NCI-H2227 (cell line): Measurements from ENCODE around the gene MRM1.
"Not testable (repeated sequence)": the region's sequence is repeated elsewhere in the genome, so short reads cannot be mapped to it uniquely, and the experiment has no call there.

ENCODE experiments used
- DNase-seq: peaks from one replicate; lab custom pipeline; 2025; ENCODE audit not compliant: unreplicated experiment; lab: John Stamatoyannopoulos, UW

Gene MRM1

GRCh38 chr17:36600465-36600864 is 918 bp upstream of the MRM1 start:
- no peak for DNase-seq

GRCh38 chr17:36600936-36601302 is 464 bp upstream of the MRM1 start:
- peak; percentile 57 for DNase-seq

- no peak for DNase-seq
Measured at GRCh38 chr17:36602030-36602748, 806 bp downstream of the MRM1 start.

GRCh38 chr17:36602924-36603384 is 1.6 kb downstream of the MRM1 start:
- peak; percentile 84 for DNase-seq

- DNase-seq: not testable (repeated sequence)
Measured at GRCh38 chr17:36605028-36605427, 3.6 kb downstream of the MRM1 start.

- no peak for DNase-seq
Measured at GRCh38 chr17:36608280-36608679, 6.9 kb downstream of the MRM1 start.

GRCh38 chr17:36608794-36609497 is 7.6 kb downstream of the MRM1 start:
- DNase-seq: peak; percentile 66

GRCh38 chr17:36609498-36609862 is 8.1 kb downstream of the MRM1 start:
- no peak for DNase-seq

- DNase-seq: no peak
Measured at GRCh38 chr17:36610474-36610873, 9.1 kb downstream of the MRM1 start.

- no peak for DNase-seq
Measured at GRCh38 chr17:36611345-36612072, 10.1 kb downstream of the MRM1 start.

GRCh38 chr17:36612323-36612722 is 10.9 kb downstream of the MRM1 start:
- no peak for DNase-seq

- no peak for DNase-seq
Measured at GRCh38 chr17:36613155-36613554, 11.8 kb downstream of the MRM1 start.

- DNase-seq: no peak
Measured at GRCh38 chr17:36614081-36614480, 12.7 kb downstream of the MRM1 start.

GRCh38 chr17:36614933-36615332 is 13.6 kb downstream of the MRM1 start:
- no peak for DNase-seq

- DNase-seq: no peak
Measured at GRCh38 chr17:36616061-36617029, 15.0 kb downstream of the MRM1 start.

GRCh38 chr17:36617773-36618172 is 16.4 kb downstream of the MRM1 start:
- DNase-seq: no peak

- no peak for DNase-seq
Measured at GRCh38 chr17:36623281-36623680, 21.9 kb downstream of the MRM1 start.

GRCh38 chr17:36625188-36625587 is 23.8 kb downstream of the MRM1 start:
- DNase-seq: no peak

- peak; percentile 71 for DNase-seq
Measured at GRCh38 chr17:36627101-36627500, 25.7 kb downstream of the MRM1 start.

- DNase-seq: no peak
Measured at GRCh38 chr17:36628576-36628975, 27.2 kb downstream of the MRM1 start.
